HG02973 (cell line): Measurements from ENCODE around the gene AP5Z1.

ENCODE experiments used
- ATAC-seq: cut with Tn5 transposase; IDR thresholded peaks from one replicate; pipeline ENCODE4 v1.9.1; 2021; ENCODE audit warnings: moderate library complexity; ENCODE audit not compliant: unreplicated experiment

AP5Z1 gene, protein sequence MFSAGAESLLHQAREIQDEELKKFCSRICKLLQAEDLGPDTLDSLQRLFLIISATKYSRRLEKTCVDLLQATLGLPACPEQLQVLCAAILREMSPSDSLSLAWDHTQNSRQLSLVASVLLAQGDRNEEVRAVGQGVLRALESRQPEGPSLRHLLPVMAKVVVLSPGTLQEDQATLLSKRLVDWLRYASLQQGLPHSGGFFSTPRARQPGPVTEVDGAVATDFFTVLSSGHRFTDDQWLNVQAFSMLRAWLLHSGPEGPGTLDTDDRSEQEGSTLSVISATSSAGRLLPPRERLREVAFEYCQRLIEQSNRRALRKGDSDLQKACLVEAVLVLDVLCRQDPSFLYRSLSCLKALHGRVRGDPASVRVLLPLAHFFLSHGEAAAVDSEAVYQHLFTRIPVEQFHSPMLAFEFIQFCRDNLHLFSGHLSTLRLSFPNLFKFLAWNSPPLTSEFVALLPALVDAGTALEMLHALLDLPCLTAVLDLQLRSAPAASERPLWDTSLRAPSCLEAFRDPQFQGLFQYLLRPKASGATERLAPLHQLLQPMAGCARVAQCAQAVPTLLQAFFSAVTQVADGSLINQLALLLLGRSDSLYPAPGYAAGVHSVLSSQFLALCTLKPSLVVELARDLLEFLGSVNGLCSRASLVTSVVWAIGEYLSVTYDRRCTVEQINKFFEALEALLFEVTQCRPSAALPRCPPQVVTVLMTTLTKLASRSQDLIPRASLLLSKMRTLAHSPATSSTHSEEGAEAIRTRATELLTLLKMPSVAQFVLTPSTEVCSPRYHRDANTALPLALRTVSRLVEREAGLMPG

DNA sequence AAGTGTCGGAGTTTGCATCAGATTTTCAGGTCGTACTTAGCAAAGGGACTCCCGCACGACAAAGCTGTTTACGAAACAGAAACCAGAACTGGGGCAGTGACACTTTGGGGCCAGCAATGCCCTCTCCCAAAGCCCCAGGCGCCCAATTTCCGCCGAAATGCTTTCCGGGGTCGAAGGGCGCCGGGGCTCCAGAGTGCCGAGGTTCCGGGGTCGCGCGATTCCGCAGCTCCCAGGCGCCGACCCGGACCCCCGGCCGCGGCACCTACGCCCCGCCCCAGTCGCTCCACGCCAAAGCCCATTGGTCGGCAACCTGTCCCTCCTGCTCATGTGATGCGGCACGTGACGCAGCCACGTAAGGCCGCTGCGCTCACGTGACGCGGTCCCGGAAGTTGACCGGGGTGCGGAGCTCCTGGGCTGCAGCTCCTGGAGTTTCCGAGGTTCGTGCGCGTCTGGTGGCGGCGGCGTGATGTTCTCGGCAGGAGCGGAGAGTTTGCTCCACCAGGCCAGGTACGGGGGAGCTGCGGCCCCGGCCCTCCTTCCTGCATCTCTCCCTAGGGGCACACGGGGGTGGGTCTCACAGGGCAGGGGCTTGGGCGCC lies at the start of gene AP5Z1:
Gene AP5Z1, plus strand, starts transcription at position 374 of the 598 bp plus-strand sequence. Its CDS starts 93 bp downstream, at position 467.
- ATAC-seq: peak; percentile 78

DNA sequence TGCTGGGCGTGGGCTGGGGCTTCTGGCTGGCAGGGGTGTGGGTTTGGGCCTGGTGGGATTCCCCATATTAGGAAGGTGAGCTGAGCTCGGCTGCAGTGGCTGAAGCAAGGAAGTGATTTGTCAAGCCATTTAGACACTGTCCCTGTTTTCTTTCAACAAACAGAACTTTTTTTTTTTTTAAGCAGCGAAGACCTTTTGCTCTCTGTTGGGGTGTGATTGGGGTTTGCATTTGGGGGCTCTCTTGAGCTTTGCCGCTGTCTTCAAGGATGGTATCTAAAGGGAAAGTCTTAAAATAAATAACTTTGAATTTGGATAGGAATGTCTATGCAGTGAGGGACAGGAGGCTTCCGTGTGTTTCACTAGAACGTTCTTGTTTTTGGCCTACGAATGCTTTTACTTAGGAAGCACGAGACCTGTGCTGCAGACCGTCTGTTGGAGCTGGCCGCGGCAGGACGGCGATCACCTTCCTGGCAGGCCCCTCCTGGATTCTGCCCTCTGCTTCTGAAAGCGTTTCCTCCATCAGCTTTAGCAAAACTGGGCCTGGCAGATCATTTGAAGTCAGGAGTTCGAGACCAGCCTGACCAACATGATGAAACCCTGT lies 49.5 kb upstream of the AP5Z1 start:
- no peak for ATAC-seq

DNA sequence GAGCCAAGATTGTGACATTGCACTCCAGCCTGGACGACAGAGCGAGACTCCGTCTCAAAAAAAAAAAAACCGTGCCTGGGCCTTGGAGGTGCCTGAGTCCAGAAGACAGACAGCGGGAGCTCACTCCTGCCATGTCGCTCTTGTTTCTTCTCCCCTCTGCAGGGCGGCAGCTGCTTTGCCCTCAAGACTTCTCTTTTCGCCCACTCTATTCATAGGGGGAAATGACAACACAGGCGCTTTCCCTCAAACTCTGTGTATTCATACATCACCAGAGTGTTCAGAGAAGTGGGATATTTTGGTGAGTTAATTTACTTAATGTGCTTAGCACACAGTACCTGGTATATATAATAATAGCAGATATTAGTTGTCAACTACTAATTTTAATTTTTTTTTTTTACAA lies 48.9 kb upstream of the AP5Z1 start:
- no peak for ATAC-seq

DNA sequence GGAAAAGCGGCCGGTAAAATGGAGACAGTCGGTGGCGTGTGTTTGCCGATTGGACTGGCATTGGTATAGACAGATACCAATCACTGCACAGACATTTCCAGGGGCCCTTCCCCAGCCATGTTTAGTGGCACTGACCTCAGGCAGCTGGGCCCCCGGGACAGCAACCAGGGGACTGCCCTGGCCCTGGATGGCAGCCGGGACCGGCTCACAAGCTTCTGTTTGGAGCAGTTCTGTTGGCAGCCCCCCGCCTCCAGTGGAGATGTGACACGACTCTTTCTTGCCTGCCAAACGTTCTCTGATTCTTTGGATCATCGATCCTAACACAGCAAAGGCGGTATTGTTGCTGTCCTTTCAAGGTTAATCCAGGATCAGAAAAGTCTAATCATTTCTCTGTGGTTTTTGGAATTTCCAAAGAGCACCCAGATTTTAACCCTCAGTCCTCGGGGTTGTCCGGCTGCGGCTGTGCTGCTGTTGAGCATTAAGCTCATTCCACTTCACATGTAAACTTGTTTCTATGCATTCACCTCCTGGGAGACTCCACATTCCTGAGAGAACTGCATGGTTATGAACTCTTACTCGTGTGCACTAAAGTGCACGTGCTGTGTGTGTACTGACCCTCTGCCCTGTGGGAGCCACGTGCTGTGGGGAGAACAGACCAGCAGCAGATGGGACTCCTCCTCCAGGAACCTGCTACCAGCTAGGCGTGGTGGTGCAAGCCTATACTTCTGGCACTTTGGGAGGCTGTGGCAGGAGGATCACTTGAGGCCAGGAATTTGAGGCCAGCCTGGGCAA lies 47.3 kb upstream of the AP5Z1 start:
- no peak for ATAC-seq

DNA sequence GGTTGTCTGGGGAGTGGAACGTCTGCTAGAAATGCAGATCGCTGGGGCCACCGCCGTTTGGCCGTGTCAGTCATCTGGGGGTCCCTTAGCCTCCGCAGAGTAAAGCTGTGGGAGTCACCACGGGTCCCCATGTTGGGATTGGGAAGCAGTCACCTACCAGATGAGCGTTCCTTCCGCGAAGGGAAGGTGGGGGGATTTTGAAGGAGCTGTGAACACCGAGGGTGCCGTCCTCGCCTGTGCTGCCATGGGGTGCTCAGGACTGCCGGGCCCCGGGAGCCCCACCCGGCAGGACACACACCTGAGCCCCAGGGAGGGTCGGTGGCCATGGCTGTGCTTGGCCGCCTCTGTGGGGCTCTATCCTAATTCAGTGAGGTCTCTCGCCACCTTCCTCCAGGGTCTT lies 46.2 kb upstream of the AP5Z1 start:
- no peak for ATAC-seq

DNA sequence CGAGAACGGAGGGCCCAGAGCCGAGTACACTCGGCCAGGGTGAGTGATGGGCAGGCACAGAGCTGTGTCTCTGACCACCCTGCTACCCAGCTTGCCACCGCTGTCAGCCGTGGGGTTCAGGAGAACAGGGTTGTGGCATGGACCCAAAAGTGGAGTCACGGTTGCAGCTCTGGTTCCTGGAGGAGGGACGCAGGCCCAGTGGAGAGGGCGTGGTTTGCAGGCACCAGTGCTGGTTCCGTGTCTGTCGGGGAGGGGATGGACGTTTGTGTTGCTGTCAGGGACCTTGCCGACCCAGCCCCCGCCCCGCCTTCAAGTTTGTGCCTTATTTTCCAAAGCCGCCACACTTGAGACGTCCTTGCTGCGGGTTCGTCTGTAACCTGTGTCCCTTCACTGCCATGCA lies 45.1 kb upstream of the AP5Z1 start:
- ATAC-seq: no peak

DNA sequence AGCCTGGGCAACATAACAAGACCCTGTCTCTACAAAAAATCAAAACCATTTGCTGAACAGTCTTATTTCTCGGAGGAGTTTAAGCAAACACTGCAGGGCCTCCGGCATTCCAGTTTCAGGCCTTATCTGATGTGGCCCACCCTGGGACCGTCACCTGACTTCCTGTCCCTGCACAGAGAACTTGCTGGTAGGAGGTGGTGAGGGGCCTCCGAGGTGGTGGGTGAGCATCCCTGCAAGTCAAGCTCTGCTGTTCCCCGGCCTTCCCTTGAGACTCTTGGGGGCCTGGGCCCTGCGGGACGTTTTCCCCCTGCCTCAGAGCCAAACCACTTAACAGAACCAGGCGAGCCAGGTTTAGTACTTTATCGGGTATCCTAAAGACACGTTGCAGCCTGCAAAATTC lies 44.5 kb upstream of the AP5Z1 start:
- no peak for ATAC-seq

DNA sequence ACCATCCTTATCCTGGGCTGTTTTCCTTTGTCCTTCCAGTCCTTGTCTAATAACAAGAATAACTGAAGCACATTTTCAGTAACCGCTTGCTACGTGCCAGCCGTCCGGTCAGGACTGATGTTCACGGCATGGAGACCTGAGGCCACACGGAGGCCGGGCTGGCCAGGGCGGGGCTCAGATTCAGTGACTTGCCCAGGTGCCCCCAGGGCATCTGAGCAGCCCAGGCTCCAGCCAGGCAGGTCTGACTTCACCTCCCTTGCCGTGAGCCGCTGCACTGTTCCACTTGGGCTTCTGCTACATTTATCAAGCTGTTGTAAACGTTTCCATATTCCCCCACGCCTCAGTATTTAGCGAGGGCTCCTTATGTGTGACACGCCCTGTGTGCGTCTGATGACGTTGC lies 43.6 kb upstream of the AP5Z1 start:
- no peak for ATAC-seq

DNA sequence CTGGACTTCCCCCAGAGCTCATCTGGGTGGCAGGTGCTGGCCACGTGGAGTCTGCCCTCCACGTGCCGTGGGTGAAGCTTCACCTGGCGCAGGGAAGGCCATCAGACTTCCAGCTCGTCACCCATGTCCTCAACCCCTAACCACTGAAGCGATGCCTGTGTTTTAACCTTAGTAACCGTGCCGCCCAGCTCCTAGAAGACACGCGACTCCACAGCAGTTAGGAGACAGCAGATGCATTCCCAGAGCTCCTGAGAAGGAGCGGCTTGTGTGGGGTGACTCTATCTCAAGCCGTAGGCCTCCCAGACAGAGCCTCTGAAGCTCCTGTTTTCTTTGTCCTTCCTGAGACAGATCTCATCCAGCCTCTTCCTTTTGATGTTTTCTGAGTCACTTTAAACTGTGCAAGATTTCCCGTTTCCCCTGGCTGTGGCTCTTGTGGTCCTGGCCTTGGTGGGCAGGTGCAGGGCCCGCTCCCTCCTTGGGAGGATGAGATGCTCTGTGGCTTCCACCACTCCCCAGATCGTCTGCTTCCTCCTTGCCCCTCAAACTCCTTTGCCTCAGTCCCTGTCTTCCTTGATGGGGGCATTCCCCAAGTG lies 41.4 kb upstream of the AP5Z1 start:
- ATAC-seq: no peak

DNA sequence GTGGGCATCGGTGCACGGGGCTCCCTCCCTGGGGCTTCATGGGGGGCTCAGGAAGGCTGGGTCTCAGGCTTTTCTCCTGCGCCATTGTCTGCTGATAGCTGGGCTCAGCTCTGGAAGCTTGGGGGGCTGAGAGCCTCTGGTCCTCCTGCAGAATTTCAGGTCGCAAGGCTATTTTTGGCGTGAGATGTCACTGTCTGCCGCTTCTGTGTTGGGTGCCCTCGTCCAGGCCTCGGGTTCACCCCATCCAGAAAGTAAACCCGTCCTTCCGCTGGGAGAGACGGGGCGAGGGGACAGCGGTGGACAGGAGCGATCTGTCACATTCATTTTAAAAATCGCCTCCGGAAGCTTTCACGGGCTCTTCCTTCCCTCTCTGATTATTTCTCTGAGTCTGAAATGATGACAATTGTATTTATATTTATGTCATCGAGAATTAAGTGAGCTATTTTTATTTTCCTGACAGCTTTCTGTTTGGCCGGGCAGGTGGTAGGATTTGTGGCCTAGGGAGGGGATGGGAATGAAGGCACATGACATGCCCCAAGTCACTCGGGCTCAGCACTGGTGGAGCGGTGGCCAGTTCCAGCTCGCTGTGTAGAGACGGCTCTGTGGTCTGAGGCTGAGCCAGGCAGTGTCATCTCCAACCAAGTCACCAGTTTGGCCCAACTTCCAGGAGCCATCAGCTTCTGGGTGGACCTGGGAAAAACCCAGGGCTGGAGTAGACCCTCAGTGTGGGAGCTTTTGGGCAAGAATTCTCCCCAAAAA lies 40.7 kb upstream of the AP5Z1 start:
- ATAC-seq: no peak

DNA sequence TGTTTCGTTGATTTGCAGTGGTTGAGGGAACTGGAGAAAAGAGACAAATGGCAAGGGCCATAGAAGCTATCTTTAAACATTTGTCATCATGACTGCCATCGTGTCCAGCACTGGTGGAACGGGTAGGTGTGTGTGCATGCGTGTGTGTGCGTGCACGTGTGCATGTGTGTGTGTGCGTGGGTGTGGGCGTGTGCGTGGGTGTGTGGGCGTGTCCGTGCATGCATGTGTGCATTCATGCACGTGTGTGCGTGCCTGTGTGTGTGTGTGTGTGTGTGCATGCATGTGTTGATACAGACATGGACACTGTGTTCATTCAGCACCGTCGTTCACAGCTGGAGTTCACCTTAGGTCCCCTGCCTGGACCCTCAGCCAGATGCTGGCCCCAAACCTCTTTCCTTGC lies 38.1 kb upstream of the AP5Z1 start:
- ATAC-seq: no peak

DNA sequence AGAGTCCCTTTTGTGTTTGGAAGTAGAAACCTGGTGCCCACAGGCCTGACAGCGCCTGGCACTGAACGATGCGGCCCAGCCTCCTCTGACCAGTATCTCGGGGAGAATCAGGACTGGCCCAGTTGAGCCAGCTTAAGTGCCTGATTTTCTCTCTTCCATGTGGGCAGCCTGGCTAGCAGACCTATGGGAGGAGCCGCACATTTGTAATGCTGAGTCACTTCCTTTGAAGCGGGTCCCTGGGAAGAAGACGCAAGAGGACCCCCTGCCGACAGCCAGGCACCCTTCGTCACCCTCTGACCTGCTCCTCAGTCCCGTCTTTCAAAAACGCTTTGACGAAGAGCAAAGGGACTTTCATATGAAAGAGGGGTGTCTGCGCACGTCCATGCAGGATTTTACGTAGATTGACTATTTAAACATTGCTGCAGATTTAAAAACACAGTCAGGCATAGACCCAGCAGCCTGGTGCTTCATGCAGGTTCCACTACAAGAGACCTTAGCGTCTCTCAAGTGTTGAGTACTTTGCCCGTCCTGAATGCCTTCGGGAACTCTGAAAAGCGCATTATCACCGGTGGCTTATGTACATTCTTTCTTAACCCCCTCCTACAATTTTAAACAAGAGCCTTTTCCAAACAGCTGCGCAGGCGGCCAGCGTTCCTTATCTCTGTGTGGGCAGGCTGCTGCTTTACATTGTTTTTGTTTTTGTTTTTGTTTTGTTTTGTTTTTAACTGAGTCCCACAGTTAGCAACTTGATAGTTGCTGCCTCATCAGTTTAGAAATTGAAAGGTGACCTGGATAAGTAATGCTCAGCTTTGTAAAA lies 36.5 kb upstream of the AP5Z1 start:
- no peak for ATAC-seq

DNA sequence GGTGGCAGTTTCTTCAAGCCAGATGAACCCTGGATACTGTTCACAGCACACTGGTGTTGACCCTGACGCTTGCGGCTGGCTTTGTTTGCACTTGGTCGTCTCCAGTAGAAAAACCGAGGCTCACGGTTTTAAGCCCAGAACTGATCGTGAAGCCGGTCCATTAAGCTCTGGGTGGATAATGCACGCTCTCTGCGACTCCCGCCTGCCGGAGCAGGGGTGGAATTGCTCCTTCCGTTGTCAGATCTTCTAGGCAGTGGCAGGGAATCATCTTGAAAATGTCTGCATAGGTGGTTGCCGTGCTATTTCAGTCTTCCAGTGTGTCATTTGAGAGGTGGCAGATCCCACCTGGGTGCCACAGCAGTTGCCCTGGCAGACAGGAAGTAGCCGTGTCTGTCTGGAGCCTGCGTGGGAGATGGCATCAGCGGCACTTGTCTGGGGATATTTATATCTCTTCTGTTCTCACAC lies 35.9 kb upstream of the AP5Z1 start:
- ATAC-seq: no peak

DNA sequence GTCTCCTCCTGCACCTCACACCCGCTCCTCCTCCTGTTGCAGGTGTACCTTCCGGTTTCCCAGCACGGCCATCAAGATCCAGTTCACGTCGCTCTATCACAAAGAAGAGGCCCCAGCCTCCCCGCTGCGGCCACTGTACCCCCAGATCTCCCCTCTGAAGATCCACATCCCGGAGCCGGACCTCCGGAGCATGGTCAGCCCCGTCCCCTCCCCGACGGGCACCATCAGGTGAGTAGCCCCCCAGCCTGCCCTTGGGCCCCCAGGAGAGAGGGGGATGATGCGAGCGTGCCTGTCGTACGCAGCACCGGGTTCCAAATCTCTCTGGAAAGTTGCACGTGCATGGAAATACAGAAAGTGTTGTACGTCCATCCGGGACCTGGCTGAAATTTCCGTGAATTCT lies 34.6 kb upstream of the AP5Z1 start:
- ATAC-seq: no peak

DNA sequence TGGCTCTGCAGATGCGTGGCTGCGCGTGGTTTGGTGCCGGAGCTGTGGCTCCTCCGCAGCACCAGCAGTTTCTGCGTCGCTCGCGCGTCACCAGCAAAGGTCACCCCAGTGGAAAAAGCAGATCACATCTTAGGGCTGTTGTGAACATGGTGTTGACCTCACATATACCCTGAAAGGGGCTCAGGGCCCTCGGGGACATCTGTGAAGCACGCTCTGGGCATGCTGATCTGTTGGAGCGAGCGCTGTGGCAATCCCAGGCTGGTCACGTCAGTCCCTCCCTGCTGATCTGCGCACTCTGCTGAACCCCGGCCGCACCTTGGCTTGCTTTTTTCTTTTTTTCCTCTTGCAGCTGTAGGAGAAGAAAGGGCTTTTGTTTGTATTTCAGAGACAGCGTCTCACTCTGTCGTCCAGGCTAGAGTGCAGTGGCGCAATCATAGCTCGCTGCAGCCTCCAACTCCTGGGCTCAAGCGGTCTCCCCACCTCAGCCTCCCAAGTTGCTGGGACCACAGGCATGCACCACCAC lies 33.3 kb upstream of the AP5Z1 start:
- ATAC-seq: no peak

DNA sequence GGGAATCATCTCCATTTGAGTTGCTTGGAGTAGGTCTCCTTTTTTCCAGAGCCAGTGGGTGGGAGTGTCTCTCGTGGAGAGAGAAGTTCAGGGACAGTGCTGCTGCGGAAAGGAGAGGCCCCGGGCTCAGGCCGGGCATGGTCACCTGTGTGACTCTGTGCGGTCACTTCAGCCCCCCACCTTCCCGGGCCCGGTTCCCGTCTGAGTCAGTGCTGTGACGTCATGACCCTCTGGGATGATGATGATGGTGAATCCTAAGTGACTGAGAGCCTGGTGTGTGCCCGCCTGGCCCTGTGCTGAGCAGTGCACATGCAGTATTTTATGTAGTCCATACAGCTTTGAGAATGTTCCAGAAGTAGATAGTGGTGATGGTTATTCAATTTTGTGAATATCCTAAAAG lies 32.6 kb upstream of the AP5Z1 start:
- ATAC-seq: no peak

DNA sequence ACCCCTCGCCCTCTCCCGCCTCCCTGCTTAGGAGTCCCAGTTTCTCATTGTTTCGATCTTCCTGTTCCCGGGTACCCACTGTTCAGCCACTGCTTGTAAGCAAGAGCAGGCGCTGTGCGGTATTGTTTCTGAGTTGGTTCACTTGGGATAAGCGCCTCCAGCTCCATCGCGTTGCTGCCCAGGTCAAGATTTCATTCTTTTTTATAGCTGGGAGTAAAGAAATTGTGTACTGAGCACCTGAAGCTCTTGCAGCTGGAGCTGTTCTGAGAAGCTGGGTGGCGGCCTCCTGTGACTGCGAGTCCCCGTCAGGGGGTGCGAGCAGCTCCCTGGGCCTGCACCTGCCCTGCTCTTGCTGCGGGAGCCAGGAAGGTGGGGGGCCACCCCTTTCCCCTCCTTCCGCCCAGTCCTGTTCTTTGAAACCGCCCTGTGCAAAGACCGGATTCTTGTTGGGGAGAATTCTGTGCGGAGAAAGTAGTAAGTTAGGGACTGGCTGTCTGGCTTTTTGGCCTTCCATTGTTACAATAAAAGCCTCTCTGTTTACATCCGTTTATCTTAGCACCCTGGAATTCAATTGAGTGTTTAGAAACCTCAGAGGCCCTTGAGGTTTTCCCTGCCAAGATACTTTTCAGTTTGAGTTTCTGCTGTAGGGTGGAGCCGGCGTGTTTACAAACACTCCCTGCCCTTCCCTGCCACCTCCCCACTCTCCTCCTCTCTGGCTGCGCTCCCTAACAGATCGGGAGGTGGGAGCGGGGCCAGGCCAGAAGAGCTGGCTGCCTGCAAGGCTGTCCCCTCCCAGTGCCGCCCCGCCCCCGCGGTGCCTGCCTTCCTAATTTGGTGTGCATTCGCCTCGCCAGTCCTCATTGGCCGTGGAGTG lies 30.8 kb upstream of the AP5Z1 start:
- ATAC-seq: peak; percentile 68
